GM12875 (cell line): ENCODE results near the gene SSTR1.

Experiments used
- H3K4me3 ChIP-seq: one replicate; pipeline ENCODE4 v1.5.1; 2011; ENCODE audit warnings: low read depth, low read length, control low read depth
- TF ChIP-seq, protein P1 (sequence below): IDR thresholded peaks from 2 replicates; pipeline ENCODE4 v1.5.1; 2011; ENCODE audit warnings: low read depth, mild to moderate bottlenecking, control low read depth, inconsistent platforms, low read length, moderate library complexity, borderline replicate concordance; ENCODE audit not compliant: insufficient read depth

Gene SSTR1

GRCh38 chr14:38197784-38198335 lies 9.8 kb upstream of the SSTR1 start:
- H3K4me3 ChIP-seq = no peak overlapping the region
- TF ChIP-seq, protein P1, sequence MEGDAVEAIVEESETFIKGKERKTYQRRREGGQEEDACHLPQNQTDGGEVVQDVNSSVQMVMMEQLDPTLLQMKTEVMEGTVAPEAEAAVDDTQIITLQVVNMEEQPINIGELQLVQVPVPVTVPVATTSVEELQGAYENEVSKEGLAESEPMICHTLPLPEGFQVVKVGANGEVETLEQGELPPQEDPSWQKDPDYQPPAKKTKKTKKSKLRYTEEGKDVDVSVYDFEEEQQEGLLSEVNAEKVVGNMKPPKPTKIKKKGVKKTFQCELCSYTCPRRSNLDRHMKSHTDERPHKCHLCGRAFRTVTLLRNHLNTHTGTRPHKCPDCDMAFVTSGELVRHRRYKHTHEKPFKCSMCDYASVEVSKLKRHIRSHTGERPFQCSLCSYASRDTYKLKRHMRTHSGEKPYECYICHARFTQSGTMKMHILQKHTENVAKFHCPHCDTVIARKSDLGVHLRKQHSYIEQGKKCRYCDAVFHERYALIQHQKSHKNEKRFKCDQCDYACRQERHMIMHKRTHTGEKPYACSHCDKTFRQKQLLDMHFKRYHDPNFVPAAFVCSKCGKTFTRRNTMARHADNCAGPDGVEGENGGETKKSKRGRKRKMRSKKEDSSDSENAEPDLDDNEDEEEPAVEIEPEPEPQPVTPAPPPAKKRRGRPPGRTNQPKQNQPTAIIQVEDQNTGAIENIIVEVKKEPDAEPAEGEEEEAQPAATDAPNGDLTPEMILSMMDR = no peak

- H3K4me3 ChIP-seq = no peak overlapping the region
- TF ChIP-seq, protein P1 = no peak
These were observed 9.3 kb upstream of the SSTR1 start for GRCh38 chr14:38198425-38198824.

DNA sequence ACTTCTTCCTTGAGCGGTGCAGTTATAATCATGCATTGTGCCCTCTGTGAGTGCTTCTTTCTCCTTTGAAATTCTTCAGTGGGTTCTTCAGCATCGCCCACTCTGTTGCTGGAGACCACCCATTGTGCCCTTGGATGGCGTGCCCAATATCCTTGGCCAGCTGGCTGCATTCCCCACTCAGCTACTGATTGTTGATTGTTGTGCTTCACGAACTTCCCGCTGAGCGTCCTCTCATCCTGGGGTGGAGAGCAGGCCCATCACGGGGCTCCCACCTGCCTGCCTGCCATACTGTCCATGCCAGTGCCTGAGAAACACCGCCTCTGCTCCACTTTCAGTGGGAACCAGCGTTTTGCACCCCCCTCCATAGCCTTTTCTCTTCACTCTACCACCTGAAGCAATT lies 8.6 kb upstream of the SSTR1 start:
- H3K4me3 ChIP-seq = no peak overlapping the region
- TF ChIP-seq, protein P1 = no peak

DNA sequence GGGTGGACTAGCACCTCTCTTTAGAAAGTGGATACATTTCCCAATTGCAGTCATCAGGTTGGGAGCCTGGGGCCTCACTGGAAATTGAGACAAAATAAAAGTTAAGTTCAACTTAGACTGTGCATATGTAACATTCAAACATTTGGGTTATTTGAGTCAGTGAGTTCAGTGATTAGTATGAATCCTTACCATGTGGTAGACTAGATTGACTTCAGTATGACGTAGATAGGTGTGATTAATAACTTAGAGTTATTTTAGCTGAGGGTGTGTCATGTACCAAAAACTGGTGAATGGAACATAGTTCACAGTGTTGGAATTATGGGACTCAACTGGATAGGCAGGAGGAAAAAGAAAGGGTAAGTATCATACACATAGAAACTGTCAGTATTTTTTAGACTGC lies 8.0 kb upstream of the SSTR1 start:
- no peak overlapping the region for H3K4me3 ChIP-seq

DNA sequence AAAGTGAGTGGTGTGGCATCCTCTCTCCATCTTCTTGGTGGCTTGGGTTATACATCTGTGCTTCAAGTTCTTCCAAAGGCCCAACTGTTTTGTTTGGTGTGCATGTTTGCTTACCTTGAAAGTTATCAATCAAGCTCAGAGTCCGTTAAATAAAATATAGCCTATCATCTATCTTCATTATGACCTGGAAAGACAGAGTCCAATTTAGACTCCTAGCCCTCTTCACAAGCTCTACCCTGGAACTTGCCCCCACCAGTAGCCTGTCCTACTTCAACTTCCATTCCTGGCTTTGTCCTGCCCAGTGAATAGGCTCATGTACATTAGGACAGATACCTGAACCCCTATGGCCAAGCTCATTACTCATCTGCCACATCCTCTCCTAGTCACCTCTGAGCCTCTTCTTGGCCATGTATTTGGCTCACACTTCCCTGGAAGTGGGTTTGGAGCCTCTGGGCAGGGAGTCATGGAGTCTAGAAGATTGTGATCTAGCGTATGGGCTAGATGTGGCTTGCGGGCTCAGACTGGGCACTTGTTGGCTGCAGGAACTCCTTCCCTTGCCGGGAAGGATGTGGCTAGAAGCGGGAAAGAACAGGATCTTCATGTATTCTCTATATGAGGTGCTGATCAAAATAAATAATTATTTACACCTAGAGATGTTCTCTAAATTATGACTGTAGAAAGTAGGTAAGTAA lies 6.4 kb upstream of the SSTR1 start:
- no peak overlapping the region for H3K4me3 ChIP-seq
- TF ChIP-seq, protein P1 = no peak

More for the DNA sequence above, 8.0 kb upstream of the SSTR1 start:
- TF ChIP-seq, protein P1 = no peak

GRCh38 chr14:38202444-38203191 lies 5.1 kb upstream of the SSTR1 start:
- H3K4me3 ChIP-seq = no peak overlapping the region
- TF ChIP-seq, protein P1 = no peak
